Stimulated activated CD4-positive, alpha-beta T cell treated with anti-CD3 and anti-CD28 coated beads, Interleukin-2, amount 100 ng/mL, for 24 hours (primary cell): ENCODE data around the gene SGCG.

ENCODE experiments used
- DNase-seq, 2 donors: peaks; one replicate each; pipeline ENCODE4 v3.0.0-alpha.2; 2020

The SGCG gene

DNA sequence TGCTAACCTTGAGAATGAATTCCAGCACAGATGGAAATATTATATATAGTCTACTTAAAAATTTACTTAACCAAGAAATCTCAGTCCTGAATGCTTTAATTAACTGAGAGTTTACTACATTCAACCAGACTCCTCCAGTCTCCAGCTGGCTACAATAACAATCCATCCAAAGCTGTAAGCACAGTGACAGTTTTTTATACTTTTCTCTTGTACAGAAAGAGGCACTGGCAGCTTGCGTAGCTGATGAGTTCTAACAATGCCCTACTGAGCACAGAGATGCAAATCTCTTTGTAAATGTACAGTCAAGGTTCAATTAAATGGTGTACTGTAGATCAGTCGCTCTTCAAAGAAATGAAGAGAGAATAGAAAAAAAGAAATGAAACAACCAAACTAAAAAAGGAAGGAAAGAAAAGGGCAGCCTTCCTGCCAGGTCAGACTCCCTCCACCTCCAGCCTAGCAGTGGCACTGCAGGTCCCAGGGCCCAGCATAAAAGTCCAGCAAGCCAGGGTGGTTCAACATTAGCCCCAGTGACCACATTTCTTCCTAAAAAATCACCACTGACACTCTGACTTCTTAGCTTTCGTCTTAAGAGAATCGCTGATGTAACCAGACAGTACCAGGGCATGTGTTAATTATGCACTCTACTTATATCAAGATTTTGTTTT is 164.3 kb downstream of the SGCG start:
- DNase-seq, result no peak

DNA sequence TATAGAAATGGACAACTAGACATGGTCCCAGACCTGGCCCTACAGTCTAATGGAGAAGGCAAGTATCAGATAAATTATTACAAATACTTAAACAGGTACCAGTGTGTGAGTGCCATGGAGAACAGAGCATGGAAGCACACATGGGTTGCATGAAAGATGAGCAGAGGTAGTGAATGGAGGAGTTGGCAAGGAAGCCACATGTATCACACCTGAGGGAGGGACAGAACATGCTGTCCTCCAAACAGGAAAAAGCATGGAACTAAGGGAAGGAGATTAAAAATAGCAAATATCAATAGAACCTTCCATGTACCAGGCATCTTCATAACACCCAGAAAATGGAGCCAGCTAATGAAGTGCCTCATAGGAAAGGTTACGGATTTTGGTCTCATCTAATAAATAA is 166.8 kb downstream of the SGCG start:
- DNase-seq, result no peak

DNA sequence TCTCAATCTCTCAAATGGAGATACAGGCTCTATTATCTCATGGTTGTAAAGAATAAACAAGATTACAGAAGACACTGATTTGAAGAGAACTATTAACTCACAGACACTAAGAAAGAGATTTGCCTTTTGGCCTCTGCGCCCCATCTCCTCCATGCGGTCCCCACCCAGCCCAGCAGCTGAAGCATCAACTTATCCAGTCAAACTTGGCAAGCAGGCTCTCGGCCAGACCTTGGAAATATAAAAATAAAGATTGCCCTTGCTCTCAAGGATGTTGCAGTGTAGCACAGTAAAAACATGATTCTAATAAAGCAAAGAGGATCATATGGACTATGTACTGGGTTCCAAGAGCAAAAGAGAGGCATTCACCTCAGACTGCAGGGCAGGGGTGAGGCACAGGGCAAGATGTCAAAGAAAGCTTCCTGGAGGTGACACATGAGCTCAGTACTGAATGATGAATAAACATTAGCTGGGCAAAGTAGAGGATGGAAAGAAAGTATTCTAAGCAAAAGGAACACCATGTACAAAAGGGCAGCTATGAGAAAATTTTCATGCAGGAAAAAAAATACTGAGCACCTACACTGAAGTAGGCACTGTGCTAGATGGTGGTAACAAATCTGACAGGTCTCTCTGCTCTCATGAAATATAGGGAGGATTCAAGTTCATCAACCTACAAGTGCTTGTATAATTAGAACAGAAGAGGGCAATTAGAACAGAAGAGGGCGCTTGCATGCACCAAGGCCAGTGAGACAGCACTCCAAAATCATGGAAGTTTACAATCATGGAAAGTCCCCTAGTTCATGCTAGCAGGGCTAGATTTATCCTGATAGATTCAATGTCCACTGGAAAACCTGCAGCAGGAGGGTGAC is 167.7 kb downstream of the SGCG start:
- DNase-seq, result no peak

DNA sequence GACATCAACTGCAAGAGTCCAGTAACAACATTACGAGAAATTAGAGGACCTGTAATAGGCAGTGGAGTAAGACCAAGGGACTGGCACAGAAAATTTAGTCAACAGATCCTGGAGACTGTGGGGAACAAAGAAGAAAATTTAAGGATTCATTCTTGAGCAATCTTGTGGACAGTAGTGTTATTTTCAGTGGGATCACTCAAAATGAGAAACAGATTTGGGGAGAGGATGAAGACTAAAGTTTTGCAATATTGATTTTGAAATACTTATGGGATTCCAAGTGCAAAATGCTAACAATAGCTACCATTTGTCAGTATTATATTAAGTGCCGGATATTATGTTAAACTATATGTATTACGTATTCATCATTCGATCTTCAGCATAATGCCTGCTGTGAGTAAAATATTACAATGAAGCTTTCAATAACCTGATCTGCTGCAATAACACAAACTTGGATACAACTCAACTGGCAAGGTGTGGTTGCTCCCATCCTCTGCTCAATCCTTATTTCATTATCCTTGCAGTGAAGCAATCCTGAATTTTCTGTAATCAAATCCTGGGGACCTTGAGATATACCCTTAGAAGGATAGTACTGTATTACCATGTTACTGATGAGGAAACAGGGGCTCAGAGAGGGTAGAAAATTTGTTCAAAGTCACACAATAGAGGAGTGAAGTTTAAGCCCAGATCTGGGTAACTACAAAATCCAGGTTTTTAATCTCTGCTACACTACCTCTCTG is 168.6 kb downstream of the SGCG start:
- no peak for DNase-seq

DNA sequence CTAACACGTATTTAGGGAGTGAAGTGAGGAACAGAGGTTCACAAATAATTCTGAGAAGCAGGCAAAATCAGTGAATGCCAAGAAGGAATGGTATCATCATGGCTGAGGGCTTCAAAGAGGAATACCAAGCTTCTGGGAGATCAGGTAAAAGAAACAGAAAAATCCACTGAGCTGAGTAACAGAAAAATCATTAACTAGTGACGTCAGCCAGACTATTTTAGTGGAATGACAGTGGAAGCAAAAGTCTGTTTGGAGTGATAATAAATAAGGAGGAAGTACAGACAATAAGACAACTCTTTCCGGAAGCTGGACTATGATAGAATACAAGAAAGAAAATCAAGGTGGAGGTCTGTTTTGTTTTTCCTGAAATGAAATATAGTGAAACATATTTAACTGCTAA is 169.2 kb downstream of the SGCG start:
- no peak for DNase-seq

DNA sequence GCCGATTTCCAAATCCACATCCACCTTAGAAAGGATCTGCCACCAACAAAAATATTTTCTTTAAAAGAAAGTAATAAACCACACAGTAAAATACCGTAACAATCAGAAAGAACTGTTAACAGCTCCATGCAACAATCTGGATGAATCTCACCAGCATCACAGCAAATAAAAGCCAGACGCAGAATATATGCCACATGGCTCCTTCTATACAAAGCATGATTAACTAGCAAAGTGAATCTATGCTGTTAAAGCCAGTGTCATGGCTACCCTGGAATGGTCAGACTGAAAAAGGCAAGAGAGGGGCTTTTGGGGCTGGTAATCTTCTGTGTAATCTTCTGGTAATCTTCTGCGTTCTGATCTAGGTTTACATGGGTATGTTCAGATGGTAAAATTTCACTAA is 171.4 kb downstream of the SGCG start:
- DNase-seq, result no peak

DNA sequence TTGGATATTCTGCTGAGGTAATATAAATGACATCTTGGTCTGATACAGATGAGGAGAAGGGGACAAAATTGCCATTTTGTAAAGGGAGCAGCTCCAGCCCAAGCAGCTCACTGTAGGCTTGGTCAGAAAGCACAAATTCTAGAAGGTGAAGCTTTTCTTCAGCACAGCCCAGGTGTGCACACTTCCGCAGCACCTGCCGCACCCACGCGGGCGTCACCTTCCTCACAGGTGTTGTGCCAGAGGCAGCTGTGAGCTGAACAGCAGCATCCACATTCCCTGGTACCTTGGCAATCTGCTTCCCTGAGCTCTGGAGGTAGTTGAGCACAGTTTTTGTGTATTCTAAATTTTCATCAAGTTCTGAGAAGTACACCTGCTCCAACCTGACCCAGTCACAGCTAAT is 173.7 kb downstream of the SGCG start:
- no peak for DNase-seq

DNA sequence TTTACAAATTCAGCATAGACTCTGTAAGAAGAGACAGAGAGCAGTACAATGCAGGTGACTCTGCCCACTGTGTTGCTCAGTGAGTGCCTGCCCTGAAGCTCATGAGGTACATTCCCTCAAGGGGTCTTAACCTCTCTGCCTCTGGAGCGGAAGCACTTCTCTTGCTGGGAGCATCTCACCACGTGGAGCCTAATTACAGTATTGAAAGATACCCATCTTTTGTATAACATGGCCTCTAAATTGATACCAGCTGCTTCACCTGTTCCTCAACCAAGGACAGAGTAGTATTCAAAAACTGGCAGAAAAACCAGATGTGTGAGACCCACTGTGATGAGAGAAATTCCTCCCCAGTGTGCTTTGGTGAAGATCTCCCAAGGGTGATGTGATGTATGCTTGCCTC is 175.6 kb downstream of the SGCG start:
- no peak for DNase-seq

DNA sequence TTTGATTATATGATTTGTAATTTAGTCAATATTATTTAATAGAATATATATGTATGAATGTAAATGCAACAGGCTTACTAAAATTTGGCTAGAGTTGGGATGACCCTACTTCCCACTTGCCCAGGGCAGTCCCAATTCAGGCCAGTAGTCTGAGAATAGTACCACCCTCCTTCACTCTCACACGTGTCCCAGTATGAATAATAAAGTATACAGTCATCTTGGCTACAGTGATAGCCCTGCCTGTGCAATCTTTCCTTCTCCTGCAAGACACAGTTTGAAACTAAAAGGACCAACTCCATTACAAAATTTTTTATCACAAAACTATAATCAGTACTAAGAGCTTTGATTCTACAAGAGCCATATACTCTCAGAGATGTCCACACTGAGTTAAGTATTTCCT is 176.6 kb downstream of the SGCG start:
- DNase-seq, result no peak

DNA sequence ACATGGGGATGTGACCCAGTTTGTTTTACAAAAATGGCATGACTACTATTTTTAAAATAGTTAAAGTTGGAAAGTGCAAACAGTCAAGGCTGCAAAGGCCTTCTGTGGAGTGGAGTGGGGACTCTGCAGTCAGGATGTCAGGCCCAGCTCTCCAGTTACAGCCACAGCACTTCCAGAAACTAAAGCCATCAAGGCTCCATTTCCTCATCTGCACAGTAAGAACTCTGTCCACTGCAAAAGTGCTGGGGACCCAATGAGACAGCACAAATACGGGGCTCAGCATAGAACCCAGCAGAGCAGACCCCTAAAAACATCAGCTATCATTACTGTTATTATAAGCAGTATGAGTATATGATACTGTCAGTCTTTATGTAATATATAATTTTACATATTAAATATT is 179.1 kb downstream of the SGCG start:
- no peak for DNase-seq

DNA sequence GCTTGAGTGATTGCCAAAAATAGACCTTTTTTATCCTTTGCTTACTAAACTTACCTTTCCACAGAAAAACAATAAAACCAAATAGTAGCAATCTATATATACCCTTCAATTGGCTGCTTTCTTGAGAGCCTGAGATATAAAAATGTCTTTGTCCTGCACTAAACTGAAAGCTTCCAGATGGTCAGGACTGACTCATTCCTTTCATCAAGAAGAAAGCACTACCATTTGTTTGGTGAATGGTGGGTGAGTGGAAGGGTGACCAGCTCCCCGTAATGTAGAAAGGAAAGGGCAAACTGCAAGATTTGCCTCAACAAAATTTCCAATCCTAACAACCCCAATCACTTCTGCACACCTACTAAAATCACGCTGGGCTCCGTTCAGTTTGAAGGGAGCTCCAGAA is 184.9 kb downstream of the SGCG start:
- no peak for DNase-seq

DNA sequence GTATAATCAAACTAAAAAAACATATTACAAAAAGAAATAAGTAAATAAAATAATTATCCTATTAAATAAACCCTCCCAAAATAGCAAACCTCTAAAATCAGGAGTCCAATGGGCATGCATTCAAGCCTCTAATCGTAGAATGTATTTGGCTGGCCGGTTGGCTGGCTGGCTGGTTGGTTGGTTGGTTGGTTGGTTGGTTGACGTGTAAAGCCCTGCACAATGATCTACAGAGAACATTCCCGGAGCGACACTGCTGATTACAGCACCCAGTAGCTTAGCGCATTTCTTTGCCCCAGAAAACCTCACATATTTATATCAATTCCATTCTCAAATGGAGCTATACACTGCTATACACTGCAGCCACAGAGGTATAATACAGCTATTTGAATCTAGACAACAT is 187.1 kb downstream of the SGCG start:
- DNase-seq, result no peak

DNA sequence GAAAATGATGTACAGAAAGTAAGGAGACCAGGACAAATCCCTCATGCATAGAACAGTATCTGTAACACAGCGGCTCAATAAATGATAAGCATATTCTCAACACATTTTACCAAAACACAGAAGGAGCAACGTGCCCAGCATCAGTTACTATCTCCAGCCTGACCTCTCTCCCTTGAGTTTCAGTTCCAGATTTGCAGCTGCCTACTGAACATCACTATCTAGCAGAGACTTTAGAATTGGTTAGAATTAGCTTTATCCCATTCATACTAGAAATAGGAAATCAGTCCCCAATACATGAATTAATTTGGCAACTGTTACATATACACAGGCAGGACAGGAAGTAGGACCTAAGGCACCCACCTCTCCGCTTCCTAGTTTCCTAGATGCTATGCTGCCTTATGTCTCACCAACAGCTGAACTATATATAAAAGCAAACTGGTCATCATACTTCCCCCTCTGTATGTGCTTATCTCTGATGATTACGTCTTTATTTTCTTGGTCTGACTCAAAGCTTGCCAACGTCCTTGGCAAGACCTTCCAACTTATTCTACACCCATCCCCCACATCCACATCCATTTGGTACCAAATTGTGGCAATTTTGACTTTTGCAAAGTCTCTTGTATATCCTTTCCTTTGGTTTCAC is 191.6 kb downstream of the SGCG start:
- no peak for DNase-seq
